Measurements from ENCODE around the gene SNCG. TPM values are rescaled to one million over a fixed set of nuclear protein-coding genes. Genes with fewer than 3 reads are reported as not detected.

The SNCG gene
- total and polyA plus RNA-seq, 2 of the 8 experiments (the other 6 are each of a cell fraction or from before 2014, with no cell fraction given) = 4.4 to 12.2 TPM

GRCh38 chr10:86941426-86941825 is 17.0 kb upstream of the SNCG start (continued):
- TF ChIP-seq CHD7 (IDR thresholded peaks at IDR 0.05; ENCODE audit: insufficient replicate concordance, low read length) (no peak), ZNF274 (IDR thresholded peaks at IDR 0.05; ENCODE audit: borderline replicate concordance, extremely low read depth, low read length) (no peak), TAF1 (IDR thresholded peaks at IDR 0.05; ENCODE audit: low read depth, low read length) (no peak), ATF2 (IDR thresholded peaks at IDR 0.05; ENCODE audit: low read length) (no peak), SIX5 (IDR thresholded peaks at IDR 0.05; ENCODE audit: low read depth, low read length) (no peak), EP300 (IDR thresholded peaks at IDR 0.05; ENCODE audit: borderline replicate concordance in 1 of 2, low read depth in 2 of 2, low read length in 2 of 2) (no peak), RFX5 (IDR thresholded peaks at IDR 0.05; ENCODE audit: borderline replicate concordance, low read depth, low read length) (no peak), RNF2 (IDR thresholded peaks at IDR 0.05; ENCODE audit: borderline replicate concordance, low read depth, low read length, missing control alignments, poor library complexity, severe bottlenecking) (no peak)

Measured in H1 (cell line).